Left lung (tissue), 10 donors: ENCODE data around the gene CLTCL1. TPM values are rescaled to one million over a fixed set of nuclear protein-coding genes. Genes with fewer than 3 reads are reported as not detected.
A peak's percentile ranks its signal among the peaks of the same experiment; 100 is the strongest.

Experiments
- ATAC-seq: fragments of 200-7000 bp; cut with Tn5 transposase; one replicate; pipeline ENCODE4 v1.9.1; 2020; ENCODE audit warnings: moderate library complexity
- DNase-seq, 4 donors: peaks; one replicate each; pipeline ENCODE4 v3.0.0-alpha.2; 2013 to 2020
- H3K27ac ChIP-seq, 2 donors: fragments of 200-600 bp; sonication (generic) in 1 of 2; one replicate each; pipeline versions ENCODE4 v1.5.0 to v1.8.0; 2020 to 2021
- H3K27me3 ChIP-seq, 2 donors: fragments of 200-600 bp; sonication (generic) in 1 of 2; one replicate each; pipeline versions ENCODE4 v1.5.0 to v1.8.0; 2020 to 2021
- H3K36me3 ChIP-seq, 2 donors: fragments of 200-600 bp; sonication (generic) in 1 of 2; one replicate each; pipeline versions ENCODE4 v1.5.0 to v1.8.0; 2020 to 2021
- H3K4me1 ChIP-seq, 2 donors: fragments of 200-600 bp; one replicate each; pipeline ENCODE4 v1.8.0; 2021
- H3K4me3 ChIP-seq, 2 donors: fragments of 200-600 bp; sonication (generic) in 1 of 2; one replicate each; pipeline versions ENCODE4 v1.5.0 to v1.8.0; 2020 to 2021; ENCODE audit warnings: mild to moderate bottlenecking in 1 of 2
- H3K9me3 ChIP-seq, 2 donors: fragments of 200-600 bp; sonication (generic) in 1 of 2; one replicate each; pipeline versions ENCODE4 v1.5.0 to v1.8.0; 2020 to 2021
- intact Hi-C, 2 donors: fragments of 100-400 bp; cut with DNase I; formaldehyde crosslinking; loops; one replicate each; pipeline versions ENCODE4 v1.11.2 to v1.14.2; 2022
- polyA plus RNA-seq, 6 donors: library from polyadenylated mRNA; unstranded; fragments of 120-200 nt; gene quantifications; one replicate each; pipeline ENCODE4 v1.2.1, GENCODE V29; 2013; ENCODE audit not compliant: insufficient read length in 6 of 6
- total RNA-seq, 2 donors: library from RNA; stranded (reverse); fragmentation: NEBNext Ultra II Directional; extraction: Animal tissue kit (Norgen Biotek cat#: 25700); gene quantifications; one replicate each; pipeline ENCODE4 v1.2.1, GENCODE V29; 2021
- TF ChIP-seq, protein P1 (sequence below), 2 donors: fragments of 200-600 bp; sonication (generic) in 1 of 2; IDR thresholded peaks; one replicate each; pipeline versions ENCODE4 v1.5.0 to v1.8.0; 2021; ENCODE audit warnings: antibody characterized with exemption in 2 of 2
- donor health status: DM: no; HTN: yes; CAD: no.
- donor health status: DM: no; HTN: no; CAD: no.

Gene CLTCL1
- total and polyA plus RNA-seq, 8 donors, result 5.7 to 11.3 (median 9.0) TPM

DNA sequence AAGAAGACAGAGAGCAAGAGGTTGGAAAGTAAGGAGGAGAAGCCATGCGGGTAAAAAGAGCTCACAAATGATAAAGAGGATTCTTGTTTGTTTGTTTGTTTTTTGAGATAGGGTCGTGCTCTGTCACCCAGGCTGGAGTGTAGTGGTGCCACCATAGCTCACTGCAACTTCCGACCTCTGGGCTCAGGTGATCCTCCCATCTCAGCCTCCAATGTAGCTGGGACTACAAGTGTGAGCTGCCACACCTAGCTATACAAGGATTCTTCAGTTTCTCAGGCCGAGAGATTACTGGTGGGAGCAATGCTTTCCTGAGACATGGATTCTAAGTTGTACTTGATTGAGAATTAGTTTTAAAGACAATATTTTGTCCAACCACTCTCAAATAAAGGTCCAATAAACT, 55.6 kb downstream of the CLTCL1 start:
- ATAC-seq, result no peak
- no peaks in the 10 kb centered on the region for H3K4me1 ChIP-seq
- no peak overlapping the region for H3K4me3 ChIP-seq
- intact Hi-C loops, result no loop called here
- TF ChIP-seq, protein P1, sequence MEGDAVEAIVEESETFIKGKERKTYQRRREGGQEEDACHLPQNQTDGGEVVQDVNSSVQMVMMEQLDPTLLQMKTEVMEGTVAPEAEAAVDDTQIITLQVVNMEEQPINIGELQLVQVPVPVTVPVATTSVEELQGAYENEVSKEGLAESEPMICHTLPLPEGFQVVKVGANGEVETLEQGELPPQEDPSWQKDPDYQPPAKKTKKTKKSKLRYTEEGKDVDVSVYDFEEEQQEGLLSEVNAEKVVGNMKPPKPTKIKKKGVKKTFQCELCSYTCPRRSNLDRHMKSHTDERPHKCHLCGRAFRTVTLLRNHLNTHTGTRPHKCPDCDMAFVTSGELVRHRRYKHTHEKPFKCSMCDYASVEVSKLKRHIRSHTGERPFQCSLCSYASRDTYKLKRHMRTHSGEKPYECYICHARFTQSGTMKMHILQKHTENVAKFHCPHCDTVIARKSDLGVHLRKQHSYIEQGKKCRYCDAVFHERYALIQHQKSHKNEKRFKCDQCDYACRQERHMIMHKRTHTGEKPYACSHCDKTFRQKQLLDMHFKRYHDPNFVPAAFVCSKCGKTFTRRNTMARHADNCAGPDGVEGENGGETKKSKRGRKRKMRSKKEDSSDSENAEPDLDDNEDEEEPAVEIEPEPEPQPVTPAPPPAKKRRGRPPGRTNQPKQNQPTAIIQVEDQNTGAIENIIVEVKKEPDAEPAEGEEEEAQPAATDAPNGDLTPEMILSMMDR (IDR thresholded peaks at IDR 0.05), result no peak
- no peaks in the 10 kb centered on the region for H3K9me3 ChIP-seq
- no peak for DNase-seq
- H3K36me3 ChIP-seq, result peaks cover 0 to 28% of the 10 kb centered on the region in 2 donors
- H3K27ac ChIP-seq, result no peak overlapping the region
- H3K27me3 ChIP-seq, result no peaks in the 10 kb centered on the region

DNA sequence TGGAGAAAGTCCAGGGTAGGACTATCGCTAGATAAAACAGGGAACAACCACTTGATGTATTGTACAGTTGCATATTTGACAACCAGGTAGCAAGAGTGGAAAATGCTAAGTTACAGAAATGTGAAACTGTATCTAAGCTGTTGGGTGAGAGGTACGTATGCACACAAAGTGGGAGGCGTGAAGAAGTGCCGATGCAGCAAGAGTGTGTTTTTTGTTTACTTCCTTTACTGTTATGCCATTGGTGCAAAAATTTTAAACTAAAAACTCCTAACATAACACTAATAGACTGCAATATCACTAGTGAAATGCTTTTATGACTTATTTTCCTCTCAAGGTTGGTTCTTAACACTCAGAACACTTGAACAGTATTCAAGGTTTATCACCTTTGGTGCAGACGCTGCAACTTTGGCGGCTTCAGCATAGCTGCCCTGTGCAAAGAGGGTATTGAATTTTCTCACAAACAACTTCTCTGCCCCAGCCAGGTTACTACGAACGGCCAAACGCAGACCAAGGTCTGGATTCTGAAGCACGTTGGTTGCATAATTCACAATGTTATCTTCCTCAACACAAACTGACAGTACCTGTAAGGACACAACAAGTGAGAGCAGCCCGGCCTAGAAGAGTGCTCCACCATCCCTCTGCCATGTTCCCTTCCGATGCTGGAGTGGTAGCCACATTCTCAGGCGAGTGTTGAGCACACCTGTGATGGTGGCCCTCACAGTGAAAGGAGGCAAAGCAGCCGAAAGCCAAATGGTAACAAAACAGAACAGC, 57.2 kb downstream of the CLTCL1 start:
- no peak for ATAC-seq
- no peaks in the 10 kb centered on the region for H3K27me3 ChIP-seq
- peaks cover 0 to 44% of the 10 kb centered on the region in 2 donors for H3K36me3 ChIP-seq
- TF ChIP-seq, protein P1 (IDR thresholded peaks at IDR 0.05), result no peak
- no peak overlapping the region for H3K27ac ChIP-seq
- H3K9me3 ChIP-seq, result no peaks in the 10 kb centered on the region
- no peak for DNase-seq
- no peaks in the 10 kb centered on the region for H3K4me1 ChIP-seq
- H3K4me3 ChIP-seq, result no peak overlapping the region
- intact Hi-C loops, result no loop called here

DNA sequence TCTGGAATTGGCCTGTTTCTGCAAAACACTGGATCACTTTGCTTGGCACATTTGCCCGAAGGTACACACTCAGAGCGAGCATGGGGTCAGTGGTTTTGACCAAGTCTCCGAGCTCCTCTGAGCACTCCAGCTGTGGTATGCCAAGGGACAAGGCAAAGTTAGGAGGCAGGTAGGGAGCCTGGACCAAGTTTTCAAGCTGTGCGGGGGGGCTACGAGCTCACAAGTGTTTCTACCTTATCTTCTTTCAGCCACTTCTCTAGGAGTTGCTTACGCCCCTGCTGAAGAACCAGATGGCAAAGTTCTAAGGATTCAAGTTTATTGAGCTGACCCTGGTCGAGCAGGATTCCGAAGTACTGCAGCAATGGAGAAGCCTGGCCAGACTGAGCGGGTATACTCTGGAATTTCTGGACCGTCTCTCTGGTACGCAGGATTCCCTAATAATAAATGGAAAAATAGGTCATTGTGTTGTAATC, 58.3 kb downstream of the CLTCL1 start:
- Histone ChIP-seq H3K27me3 (no peaks in the 10 kb centered on the region), H3K4me1 (no peaks in the 10 kb centered on the region), H3K36me3 (peaks cover 0 to 53% of the 10 kb centered on the region in 2 donors), H3K4me3 (no peak overlapping the region), H3K27ac (no peak overlapping the region), H3K9me3 (no peaks in the 10 kb centered on the region)
- intact Hi-C loops, result no loop called here
- peak; percentile 49 for ATAC-seq
- no peak for DNase-seq
- TF ChIP-seq, protein P1 (IDR thresholded peaks at IDR 0.05), result no peak

DNA sequence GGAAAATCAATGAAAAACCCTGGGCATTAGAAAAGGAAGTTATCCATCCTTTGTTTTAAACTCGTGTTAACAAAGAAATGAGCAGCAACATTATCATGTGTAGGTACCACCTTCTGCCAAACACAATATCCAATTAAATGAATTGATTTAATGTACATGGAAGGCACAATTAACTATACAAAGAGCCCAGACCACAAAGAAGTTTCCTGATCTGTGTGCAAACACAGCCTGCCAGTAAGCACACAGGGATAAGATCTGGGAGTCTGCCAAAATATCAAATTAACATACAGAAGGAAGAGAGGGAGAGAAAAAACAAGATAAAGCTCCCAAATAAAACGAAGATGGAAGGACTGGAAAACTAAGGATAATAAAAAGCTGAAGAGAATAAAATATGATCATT, 58.9 kb downstream of the CLTCL1 start:
- Histone ChIP-seq H3K36me3 (peaks cover 0 to 59% of the 10 kb centered on the region in 2 donors), H3K4me1 (no peaks in the 10 kb centered on the region), H3K27me3 (no peaks in the 10 kb centered on the region), H3K4me3 (no peak overlapping the region), H3K9me3 (no peaks in the 10 kb centered on the region), H3K27ac (no peak overlapping the region)
- TF ChIP-seq, protein P1 (IDR thresholded peaks at IDR 0.05), result no peak
- peak; percentile 50 for ATAC-seq
- intact Hi-C loops, result no loop called here
- DNase-seq, result no peak

DNA sequence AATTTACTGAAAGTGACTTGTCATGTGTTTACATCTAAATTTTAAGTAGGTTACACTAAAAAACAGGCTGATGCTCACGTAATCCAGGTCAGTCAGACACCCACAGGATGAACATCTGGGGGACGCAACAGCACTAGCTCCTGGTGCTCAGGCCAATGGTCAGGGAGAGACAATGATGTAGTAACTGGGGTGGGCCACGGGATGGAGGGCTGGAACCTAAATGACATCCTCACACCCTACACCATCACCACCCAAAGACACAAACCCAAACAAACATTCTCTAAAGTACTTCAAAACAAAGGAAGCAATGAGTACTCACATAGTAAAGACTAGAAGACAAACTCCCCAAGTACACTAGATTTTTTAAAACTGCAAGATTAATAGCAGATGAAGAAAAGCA, 59.5 kb downstream of the CLTCL1 start:
- H3K4me1 ChIP-seq, result no peaks in the 10 kb centered on the region
- H3K4me3 ChIP-seq, result no peak overlapping the region
- TF ChIP-seq, protein P1 (IDR thresholded peaks at IDR 0.05), result no peak
- no peak overlapping the region for H3K27ac ChIP-seq
- H3K27me3 ChIP-seq, result no peaks in the 10 kb centered on the region
- ATAC-seq (no peak), DNase-seq (no peak)
- intact Hi-C loops, result no loop called here
- H3K36me3 ChIP-seq, result peaks cover 0 to 61% of the 10 kb centered on the region in 2 donors
- no peaks in the 10 kb centered on the region for H3K9me3 ChIP-seq
